Ovary (tissue), 3 donors: ENCODE measurements around the gene KCTD16.

Source experiments
- CTCF ChIP-seq, 3 donors: fragments of 450-650 bp in 2 of 3; fragments of 200-600 bp in 1 of 3; IDR thresholded peaks; one replicate each; pipeline versions ENCODE4 v1.5.1 to v1.8.0; 2016 to 2022; ENCODE audit warnings: antibody characterized with exemption in 3 of 3, mild to moderate bottlenecking in 1 of 3
- EP300 ChIP-seq: sonication (generic); formaldehyde crosslinking; IDR thresholded peaks from one replicate; pipeline ENCODE4 v1.6.1; 2017; ENCODE audit warnings: antibody characterized with exemption
- donor health status: DM: no; HTN: no; CAD: no.

- TF ChIP-seq CTCF (IDR thresholded peaks at IDR 0.05) (no peak), EP300 (no peak)
Measured at GRCh38 chr5:144333336-144333920, 162.8 kb downstream of the KCTD16 start.
